ENCODE measurements around the gene SLC48A1. TPM values are rescaled to one million over a fixed set of nuclear protein-coding genes. Genes with fewer than 3 reads are reported as not detected.

SLC48A1 gene
- total and polyA plus RNA-seq, 4 donors, result 6.1 to 15.4 (median 9.3) TPM

DNA sequence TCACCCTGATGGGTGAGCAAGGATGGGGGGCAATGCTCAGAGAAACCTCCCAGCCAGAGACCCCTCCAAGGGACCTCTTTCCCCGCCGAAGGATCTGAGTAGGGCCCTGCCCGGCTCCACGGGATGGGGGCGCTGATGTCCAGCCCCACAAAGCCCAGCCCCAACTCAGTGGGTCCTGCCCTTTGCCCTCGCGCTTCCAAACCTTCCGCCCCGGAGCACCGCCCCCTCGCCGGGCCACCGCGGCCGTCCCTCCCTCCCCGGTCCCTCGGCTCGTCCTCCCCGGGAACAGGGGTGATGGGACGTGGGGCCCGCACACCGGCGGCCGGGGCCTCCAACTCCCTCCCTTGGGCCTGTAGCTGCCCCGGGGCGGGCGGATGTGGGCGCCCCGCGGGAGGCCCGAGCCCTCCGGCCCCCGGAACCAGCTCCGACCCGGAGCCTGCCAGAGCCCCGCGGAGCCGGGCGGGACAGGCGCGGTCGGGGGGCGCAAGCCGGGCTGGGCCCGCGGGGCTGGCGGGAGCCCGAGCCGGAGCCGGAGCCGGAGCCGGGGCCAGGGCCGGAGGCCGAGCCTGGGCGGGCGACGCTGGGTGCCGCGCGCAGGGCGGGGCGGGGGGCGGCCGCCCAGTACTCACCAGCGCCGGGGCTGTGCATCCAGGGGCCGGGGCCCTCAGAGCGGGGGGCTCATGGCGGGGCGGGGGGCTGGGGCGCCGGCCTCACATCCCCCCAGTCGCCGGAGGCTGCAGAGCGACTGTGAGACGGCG, 46.3 kb downstream of the SLC48A1 start:
- peak overlapping the region; percentile 80 to 84 for H3K27ac ChIP-seq (ENCODE audit: low read depth in 1 of 2, low read length in 2 of 2)
- H3K9ac ChIP-seq (ENCODE audit: low read depth in 1 of 2, low read length in 2 of 2), result peak overlapping the region in 1 of 2 donors; percentile 67
- H3K4me1 ChIP-seq (ENCODE audit: control insufficient read depth in 4 of 4, insufficient read depth in 4 of 4, low read length in 3 of 4), result peaks cover 0 to 28% (median 5%) of the 10 kb centered on the region in 4 donors
- no peak for DNase-seq (ENCODE audit: low spot score)
- 3% methylated on average over 77 of the region's 77 CpGs for WGBS
- TF ChIP-seq FOXA1 (IDR thresholded peaks at IDR 0.05) (no peak), YY1 (IDR thresholded peaks at IDR 0.05) (no peak), JUND (IDR thresholded peaks at IDR 0.05) (no peak), REST (IDR thresholded peaks at IDR 0.05) (no peak), GABPA (IDR thresholded peaks at IDR 0.05 in 1 of 2, conservative IDR thresholded peaks at IDR 0.05 in 1 of 2) (no peak), RAD21 (IDR thresholded peaks at IDR 0.05) (peak; percentile 34 to 44), RXRA (IDR thresholded peaks at IDR 0.05) (no peak), TAF1 (conservative IDR thresholded peaks at IDR 0.05) (no peak), ZBTB33 (IDR thresholded peaks at IDR 0.05) (no peak), SP1 (IDR thresholded peaks at IDR 0.05) (peak; percentile 9), FOXA2 (IDR thresholded peaks at IDR 0.05) (no peak), NR2F2 (IDR thresholded peaks at IDR 0.05) (peak; percentile 52)
- TF ChIP-seq, protein P1, sequence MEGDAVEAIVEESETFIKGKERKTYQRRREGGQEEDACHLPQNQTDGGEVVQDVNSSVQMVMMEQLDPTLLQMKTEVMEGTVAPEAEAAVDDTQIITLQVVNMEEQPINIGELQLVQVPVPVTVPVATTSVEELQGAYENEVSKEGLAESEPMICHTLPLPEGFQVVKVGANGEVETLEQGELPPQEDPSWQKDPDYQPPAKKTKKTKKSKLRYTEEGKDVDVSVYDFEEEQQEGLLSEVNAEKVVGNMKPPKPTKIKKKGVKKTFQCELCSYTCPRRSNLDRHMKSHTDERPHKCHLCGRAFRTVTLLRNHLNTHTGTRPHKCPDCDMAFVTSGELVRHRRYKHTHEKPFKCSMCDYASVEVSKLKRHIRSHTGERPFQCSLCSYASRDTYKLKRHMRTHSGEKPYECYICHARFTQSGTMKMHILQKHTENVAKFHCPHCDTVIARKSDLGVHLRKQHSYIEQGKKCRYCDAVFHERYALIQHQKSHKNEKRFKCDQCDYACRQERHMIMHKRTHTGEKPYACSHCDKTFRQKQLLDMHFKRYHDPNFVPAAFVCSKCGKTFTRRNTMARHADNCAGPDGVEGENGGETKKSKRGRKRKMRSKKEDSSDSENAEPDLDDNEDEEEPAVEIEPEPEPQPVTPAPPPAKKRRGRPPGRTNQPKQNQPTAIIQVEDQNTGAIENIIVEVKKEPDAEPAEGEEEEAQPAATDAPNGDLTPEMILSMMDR (IDR thresholded peaks at IDR 0.05; ENCODE audit: low read depth, low read length, missing input control), result peak; percentile 12
- TF ChIP-seq, protein P2, sequence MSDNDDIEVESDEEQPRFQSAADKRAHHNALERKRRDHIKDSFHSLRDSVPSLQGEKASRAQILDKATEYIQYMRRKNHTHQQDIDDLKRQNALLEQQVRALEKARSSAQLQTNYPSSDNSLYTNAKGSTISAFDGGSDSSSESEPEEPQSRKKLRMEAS (IDR thresholded peaks at IDR 0.05), result no peak
- TF ChIP-seq, protein P3, sequence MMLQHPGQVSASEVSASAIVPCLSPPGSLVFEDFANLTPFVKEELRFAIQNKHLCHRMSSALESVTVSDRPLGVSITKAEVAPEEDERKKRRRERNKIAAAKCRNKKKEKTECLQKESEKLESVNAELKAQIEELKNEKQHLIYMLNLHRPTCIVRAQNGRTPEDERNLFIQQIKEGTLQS (IDR thresholded peaks at IDR 0.05), result no peak
- peak overlapping the region in 2 of 3 donors; percentile 42 to 74 for H3K4me3 ChIP-seq (ENCODE audit: low read depth in 1 of 3, low read length in 3 of 3)
- H3K36me3 ChIP-seq (ENCODE audit: control insufficient read depth in 4 of 4, insufficient read depth in 3 of 4, low read depth in 1 of 4, low read length in 3 of 4), result no peaks in the 10 kb centered on the region
- no peaks in the 10 kb centered on the region for H3K27me3 ChIP-seq (ENCODE audit: control insufficient read depth in 4 of 4, insufficient read depth in 4 of 4, low read length in 3 of 4)
- H3K9me3 ChIP-seq (ENCODE audit: control insufficient read depth in 4 of 4, low read length in 3 of 4), result no peaks in the 10 kb centered on the region

All from liver (tissue), 9 donors.